Type B pancreatic cell (in vitro differentiated cells): ENCODE results near the gene FER. TPM values are rescaled to one million over a fixed set of nuclear protein-coding genes. Genes with fewer than 3 reads are reported as not detected.
"Not testable (repeated sequence)": the region's sequence is repeated elsewhere in the genome, so short reads cannot be mapped to it uniquely, and the experiment has no call there.

Experiments
- DNase-seq: peaks from one replicate; pipeline ENCODE4 v3.0.0; 2021; ENCODE audit warnings: mixed read lengths; ENCODE audit not compliant: unreplicated experiment; ENCODE audit errors: extremely low spot score
- H3K27ac Mint-ChIP-seq: 2 replicates; pipeline ENCODE4 v1.8.0; 2021; ENCODE audit warnings: mild to moderate bottlenecking, mixed read lengths
- H3K27me3 Mint-ChIP-seq: 2 replicates; pipeline ENCODE4 v1.8.0; 2021; ENCODE audit warnings: mixed read lengths
- H3K36me3 Mint-ChIP-seq: 2 replicates; pipeline ENCODE4 v1.8.0; 2021; ENCODE audit warnings: mixed read lengths
- H3K4me1 Mint-ChIP-seq: one replicate; pipeline ENCODE4 v1.8.0; 2021; ENCODE audit warnings: mixed read lengths; ENCODE audit not compliant: unreplicated experiment
- H3K4me3 Mint-ChIP-seq: 2 replicates; pipeline ENCODE4 v1.8.0; 2021; ENCODE audit warnings: mild to moderate bottlenecking, mixed read lengths
- H3K9me3 Mint-ChIP-seq: 2 replicates; pipeline ENCODE4 v1.8.0; 2021; ENCODE audit warnings: mixed read lengths
- total RNA-seq: library from RNA; stranded (reverse); gene quantifications from 2 replicates; pipeline ENCODE4 v1.2.1, GENCODE V29; 2021; ENCODE audit warnings: low replicate concordance
- TF ChIP-seq, protein P1 (sequence below): fragments of 200-600 bp; sonication (generic); conservative IDR thresholded peaks from 2 replicates; pipeline ENCODE4 v1.5.0; 2021; ENCODE audit warnings: antibody characterized with exemption, mild to moderate bottlenecking

Gene FER
- total RNA-seq, 1 donor from 2014 or later = 29.7 TPM

DNA sequence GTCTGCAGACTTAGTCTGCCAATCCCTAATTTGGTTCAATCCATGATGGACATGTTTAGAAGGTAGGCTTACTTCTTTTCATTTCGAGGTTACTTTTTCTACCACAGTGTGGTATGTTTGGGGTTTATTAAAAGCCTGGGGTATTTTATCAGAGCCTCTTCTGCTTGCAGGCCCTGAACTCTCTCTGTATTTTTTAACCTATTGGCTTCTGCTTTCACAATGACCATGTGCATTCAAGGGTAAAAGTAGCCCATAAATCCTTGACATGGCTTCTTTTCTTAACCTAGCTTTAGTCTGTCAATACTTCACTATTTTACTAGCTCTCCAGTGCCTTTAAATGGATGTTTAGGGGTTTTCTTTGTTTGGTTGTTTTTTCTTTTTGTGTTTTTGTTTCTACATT is 286.6 kb downstream of the FER start:
- H3K9me3 Mint-ChIP-seq = no peaks in the 10 kb centered on the region
- no peaks in the 10 kb centered on the region for H3K27me3 Mint-ChIP-seq
- no peak for DNase-seq
- no peak overlapping the region for H3K4me3 Mint-ChIP-seq
- no peak overlapping the region for H3K27ac Mint-ChIP-seq
- H3K4me1 Mint-ChIP-seq = no peaks in the 10 kb centered on the region
- TF ChIP-seq, protein P1, sequence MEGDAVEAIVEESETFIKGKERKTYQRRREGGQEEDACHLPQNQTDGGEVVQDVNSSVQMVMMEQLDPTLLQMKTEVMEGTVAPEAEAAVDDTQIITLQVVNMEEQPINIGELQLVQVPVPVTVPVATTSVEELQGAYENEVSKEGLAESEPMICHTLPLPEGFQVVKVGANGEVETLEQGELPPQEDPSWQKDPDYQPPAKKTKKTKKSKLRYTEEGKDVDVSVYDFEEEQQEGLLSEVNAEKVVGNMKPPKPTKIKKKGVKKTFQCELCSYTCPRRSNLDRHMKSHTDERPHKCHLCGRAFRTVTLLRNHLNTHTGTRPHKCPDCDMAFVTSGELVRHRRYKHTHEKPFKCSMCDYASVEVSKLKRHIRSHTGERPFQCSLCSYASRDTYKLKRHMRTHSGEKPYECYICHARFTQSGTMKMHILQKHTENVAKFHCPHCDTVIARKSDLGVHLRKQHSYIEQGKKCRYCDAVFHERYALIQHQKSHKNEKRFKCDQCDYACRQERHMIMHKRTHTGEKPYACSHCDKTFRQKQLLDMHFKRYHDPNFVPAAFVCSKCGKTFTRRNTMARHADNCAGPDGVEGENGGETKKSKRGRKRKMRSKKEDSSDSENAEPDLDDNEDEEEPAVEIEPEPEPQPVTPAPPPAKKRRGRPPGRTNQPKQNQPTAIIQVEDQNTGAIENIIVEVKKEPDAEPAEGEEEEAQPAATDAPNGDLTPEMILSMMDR = no peak
- no peaks in the 10 kb centered on the region for H3K36me3 Mint-ChIP-seq

DNA sequence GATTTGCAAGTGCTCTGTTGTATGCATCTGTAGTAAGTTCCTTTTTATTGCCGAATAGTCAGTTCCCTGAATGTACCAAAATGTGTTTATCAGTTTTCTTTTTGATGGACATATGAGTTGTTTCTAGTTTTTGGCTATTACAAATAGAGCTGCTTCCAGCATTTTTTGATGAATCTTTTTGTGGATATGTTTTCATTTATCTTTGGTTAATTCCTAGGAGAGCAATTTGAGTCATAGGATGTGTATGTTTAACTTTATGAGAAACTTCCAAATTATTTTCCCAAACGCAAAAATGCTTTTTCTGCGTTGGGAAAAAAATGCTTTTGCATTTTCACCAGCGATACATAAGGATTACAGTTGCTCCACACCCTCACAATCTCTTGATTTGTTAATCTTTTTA is 287.7 kb downstream of the FER start:
- Mint-ChIP-seq H3K27me3 (no peaks in the 10 kb centered on the region), H3K36me3 (no peaks in the 10 kb centered on the region), H3K4me1 (no peaks in the 10 kb centered on the region), H3K9me3 (no peaks in the 10 kb centered on the region), H3K4me3 (no peak overlapping the region), H3K27ac (no peak overlapping the region)
- DNase-seq = no peak
- TF ChIP-seq, protein P1 = no peak

DNA sequence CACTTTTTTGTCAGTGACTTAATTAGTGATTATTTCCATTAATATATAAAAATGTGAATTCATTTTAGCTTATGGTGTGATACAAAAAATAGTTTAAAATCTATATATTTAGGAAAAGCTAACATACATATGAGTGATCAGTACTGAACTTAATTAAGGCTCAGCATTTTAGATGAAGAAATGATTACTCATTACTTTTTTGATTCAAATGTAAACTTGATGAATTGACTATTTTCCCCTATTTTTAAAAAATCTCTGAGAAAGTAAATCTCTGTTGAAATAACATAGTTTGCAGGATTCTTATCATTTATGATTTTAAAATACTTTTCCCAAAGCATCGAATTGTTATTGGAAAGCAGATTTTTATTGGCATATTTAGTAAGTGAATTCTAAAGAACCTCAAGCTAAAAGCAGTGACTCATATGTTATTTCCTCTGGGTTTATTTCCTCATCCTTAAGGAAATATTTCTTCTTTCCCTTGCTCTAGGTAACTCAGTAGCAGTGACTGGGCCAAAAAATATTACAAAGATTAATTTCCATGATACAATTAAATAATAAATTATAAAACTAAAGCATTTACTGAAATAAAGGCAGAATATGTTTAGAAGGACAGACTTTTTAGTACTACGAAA is 290.6 kb downstream of the FER start:
- Mint-ChIP-seq H3K36me3 (no peaks in the 10 kb centered on the region), H3K27me3 (no peaks in the 10 kb centered on the region), H3K4me1 (no peaks in the 10 kb centered on the region), H3K9me3 (no peaks in the 10 kb centered on the region), H3K4me3 (no peak overlapping the region), H3K27ac (no peak overlapping the region)
- TF ChIP-seq, protein P1 = no peak
- DNase-seq = no peak

DNA sequence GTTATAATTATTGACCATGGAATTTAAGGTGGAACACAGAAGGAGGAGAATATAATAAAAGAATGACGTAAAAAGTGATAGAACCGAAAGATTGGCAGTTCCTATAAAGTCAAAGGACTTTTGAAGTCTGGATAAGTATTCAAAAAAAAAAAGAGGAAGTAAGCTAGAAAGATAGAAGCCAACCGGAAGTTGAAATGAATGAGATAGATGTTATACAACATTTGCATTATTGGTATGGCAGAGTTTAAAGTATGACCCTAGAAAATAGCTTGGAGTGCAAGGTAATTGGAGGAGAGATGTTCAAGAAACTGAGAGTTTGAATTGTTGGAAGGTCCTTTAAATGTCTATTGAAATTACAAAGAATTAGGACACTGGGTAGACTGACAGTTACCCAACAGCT is 293.6 kb downstream of the FER start:
- Mint-ChIP-seq H3K27me3 (no peaks in the 10 kb centered on the region), H3K4me1 (peaks cover 4% of the 10 kb centered on the region)

DNA sequence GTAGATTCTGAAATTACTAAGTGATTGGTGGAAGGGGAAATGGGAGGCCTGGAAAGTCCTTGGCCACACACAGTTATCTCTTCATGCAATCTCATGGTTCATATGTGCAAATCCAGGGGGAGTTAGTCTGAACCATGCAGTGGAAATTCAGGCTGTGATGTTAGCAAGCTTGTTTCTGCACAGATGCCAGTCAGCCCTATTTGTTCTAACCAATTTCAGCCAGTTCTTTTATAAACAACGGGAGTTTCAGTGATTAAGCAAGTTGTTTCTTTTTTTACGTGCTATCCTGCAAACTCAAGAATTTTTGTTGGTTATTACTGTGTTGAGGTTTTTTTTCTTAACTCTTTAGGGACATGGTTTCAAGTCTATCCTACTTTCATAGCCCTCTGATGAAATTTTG is 298.0 kb downstream of the FER start:
- Mint-ChIP-seq H3K27me3 (no peaks in the 10 kb centered on the region), H3K36me3 (no peaks in the 10 kb centered on the region), H3K9me3 (no peaks in the 10 kb centered on the region), H3K4me3 (no peak overlapping the region), H3K27ac (no peak overlapping the region), H3K4me1 (peaks cover 9% of the 10 kb centered on the region)
- TF ChIP-seq, protein P1 = no peak
- no peak for DNase-seq

More for the DNA sequence above, 293.6 kb downstream of the FER start:
- Mint-ChIP-seq H3K9me3 (no peaks in the 10 kb centered on the region), H3K4me3 (no peak overlapping the region), H3K27ac (no peak overlapping the region), H3K36me3 (no peaks in the 10 kb centered on the region)
- TF ChIP-seq, protein P1 = no peak
- DNase-seq = no peak

DNA sequence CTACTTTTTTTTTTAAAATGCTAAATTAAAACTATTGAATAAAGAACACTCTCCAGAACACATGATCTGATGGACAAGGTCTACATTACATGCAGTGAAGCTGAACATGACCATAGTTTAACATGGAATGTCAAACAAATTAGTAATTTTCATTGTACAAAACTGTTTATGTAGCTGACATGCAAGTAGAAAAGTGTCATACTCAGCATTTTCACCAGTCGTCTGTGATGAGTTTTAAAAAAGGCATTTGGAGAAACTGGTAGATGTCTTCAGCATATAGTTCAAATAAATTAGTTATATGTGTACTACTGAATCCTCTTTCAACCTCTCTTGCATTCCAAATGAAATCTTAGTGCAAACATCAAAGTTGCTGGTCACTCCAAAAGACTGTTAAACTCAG is 301.9 kb downstream of the FER start:
- Mint-ChIP-seq H3K9me3 (no peaks in the 10 kb centered on the region), H3K27me3 (no peaks in the 10 kb centered on the region), H3K27ac (no peak overlapping the region), H3K36me3 (peaks cover 17% of the 10 kb centered on the region), H3K4me1 (peaks cover 9% of the 10 kb centered on the region), H3K4me3 (no peak overlapping the region)
- TF ChIP-seq, protein P1 = no peak
- DNase-seq = no peak

DNA sequence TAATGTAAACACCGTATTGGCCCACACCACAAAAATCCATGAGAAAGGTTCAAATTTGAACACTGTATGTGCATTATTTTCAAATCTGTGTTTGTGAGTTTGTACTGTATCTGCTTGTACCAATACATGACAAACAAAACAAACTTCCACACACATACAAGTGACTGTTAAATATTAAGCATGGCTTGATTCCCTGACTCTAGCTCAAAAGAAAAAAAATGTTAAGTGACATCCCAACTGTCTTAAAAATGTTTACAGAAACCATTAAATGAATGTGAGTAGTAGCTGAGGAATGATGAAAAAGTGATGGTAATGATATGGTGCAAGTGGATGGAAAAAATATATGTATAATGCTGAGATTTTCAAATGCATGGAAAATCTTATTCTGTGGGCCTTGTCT is 302.6 kb downstream of the FER start:
- not testable (repeated sequence) for H3K4me3 Mint-ChIP-seq, H3K4me1 Mint-ChIP-seq, H3K27me3 Mint-ChIP-seq, H3K27ac Mint-ChIP-seq, H3K9me3 Mint-ChIP-seq, DNase-seq
- peaks cover 22% of the 10 kb centered on the region for H3K36me3 Mint-ChIP-seq

DNA sequence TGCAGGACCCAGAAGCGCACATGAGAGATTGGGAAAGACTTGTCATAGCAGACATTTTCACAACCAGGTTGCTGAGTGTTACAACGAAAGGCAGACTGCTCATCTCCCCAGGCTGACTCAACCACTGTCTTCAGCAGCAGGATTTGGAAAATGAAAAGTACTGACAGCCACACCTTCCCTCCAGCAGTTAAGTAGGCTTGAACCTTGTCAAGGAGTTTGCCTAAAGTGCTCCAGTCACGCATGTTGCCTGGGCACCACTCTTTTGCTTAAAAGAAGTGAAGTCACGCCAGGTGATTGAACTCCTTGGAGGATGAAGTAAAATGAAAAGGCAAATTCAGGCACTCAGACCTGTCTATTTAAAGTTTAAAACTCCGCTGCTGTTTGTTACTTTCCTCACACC is 304.5 kb downstream of the FER start:
- H3K4me1 Mint-ChIP-seq, H3K27me3 Mint-ChIP-seq, H3K4me3 Mint-ChIP-seq, H3K27ac Mint-ChIP-seq, H3K9me3 Mint-ChIP-seq, DNase-seq: not testable (repeated sequence)
- H3K36me3 Mint-ChIP-seq = peaks cover 22% of the 10 kb centered on the region
